Smooth muscle cell of the coronary artery (primary cell): ENCODE measurements around the gene MMP15. TPM values are rescaled to one million over a fixed set of nuclear protein-coding genes. Genes with fewer than 3 reads are reported as not detected.

Experiments
- total RNA-seq: library from RNA; depleted of rRNA; stranded (reverse); fragments of >200 nt; gene quantifications from 2 replicates; pipeline ENCODE4 v1.2.3, GENCODE V29; 2014; ENCODE audit warnings: low replicate concordance

The MMP15 gene
- total RNA-seq = 1.7 and 3.2 TPM in 2 replicates

DNA sequence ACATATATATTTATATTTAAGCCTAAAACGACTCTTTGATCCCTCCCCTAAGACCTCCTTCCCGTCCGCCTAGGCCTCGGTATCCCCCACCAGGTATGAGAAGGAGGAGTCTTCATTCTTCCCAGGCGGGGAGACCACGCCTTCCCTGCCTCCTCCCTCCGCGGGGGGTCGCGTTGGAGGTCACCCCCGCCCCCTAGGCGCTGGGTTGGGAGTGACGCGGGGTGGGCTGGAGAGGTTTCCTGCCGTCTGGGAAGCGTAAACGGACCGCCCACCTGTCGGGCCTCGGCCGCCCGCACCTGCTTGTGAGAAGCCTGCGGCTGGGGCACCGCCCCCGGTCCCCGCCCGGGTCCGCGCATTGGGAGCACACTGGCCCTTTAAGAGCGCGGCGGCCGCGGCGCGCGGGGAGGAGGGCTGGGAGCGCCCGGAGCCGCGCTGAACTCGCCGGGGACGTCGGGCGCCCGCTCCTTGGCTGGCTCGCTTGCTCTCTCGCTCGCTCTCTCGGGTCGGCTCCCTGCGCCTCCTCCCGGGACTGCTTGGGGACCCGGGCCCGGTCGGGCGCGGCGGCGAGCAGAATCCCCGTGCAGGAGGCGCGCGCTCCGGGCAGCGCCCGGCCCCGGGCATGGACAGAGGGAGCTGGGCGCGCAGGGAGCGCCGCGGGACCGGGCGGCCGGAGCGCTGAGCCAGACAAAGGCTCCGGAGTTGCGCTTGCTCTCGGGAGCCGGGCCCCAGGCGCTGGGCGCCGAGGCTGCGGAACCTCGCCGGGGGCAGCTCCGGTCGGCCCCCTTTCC, at the start of gene MMP15:
MMP15 (plus strand) TSS at position 404 of the 788 bp plus-strand sequence. CDS start 597 bp downstream, outside the sequence.

GRCh38 chr16:57999971-58000705, 25.4 kb upstream of the MMP15 start, which contains the start of gene ZNF319:
Gene ZNF319 (minus strand): TSS chr16:58000672. CDS start chr16:57998265, 2,407 bp downstream.

GRCh38 chr16:58000706-58001676, 24.6 kb upstream of the MMP15 start, which contains the start of gene USB1:
Gene USB1 (plus strand): TSS chr16:58001407. CDS start chr16:58001484, 77 bp downstream.

Other genes starting within 250 kb of the MMP15 start
- 26.1 and 67.9 TPM in 2 replicates for gene KIFC3, start 223.3 kb upstream of the MMP15 start, total RNA-seq
- under 0.01 TPM in 1 of 2 replicates, not detected in the other for gene CNGB1, start 54.6 kb upstream of the MMP15 start, total RNA-seq
- 2.1 and 2.3 TPM in 2 replicates for gene ZNF319, start 25.1 kb upstream of the MMP15 start, total RNA-seq
- gene USB1, start 24.3 kb upstream of the MMP15 start, total RNA-seq = 18.3 and 30.1 TPM in 2 replicates
- gene CFAP20, start 103.6 kb downstream of the MMP15 start, total RNA-seq = 39.8 and 45.6 TPM in 2 replicates
- 16.4 and 17.2 TPM in 2 replicates for gene CSNK2A2, start 172.4 kb downstream of the MMP15 start, total RNA-seq